HG03342 (cell line): Measurements from ENCODE around the gene CTBP1.

ENCODE experiments used
- ATAC-seq: cut with Tn5 transposase; IDR thresholded peaks from one replicate; pipeline ENCODE4 v1.9.1; 2021; ENCODE audit warnings: mild to moderate bottlenecking, moderate library complexity; ENCODE audit not compliant: unreplicated experiment

CTBP1 gene

GRCh38 chr4:1211891-1212545 lies 36.9 kb downstream of the CTBP1 start:
- no peak for ATAC-seq

GRCh38 chr4:1211371-1211770 lies 37.6 kb downstream of the CTBP1 start:
- ATAC-seq: no peak

- ATAC-seq: no peak
Observed at GRCh38 chr4:1210971-1211370, 38.0 kb downstream of the CTBP1 start.

- no peak for ATAC-seq
Observed at GRCh38 chr4:1210241-1210841, 38.6 kb downstream of the CTBP1 start.

- no peak for ATAC-seq
Observed at GRCh38 chr4:1209821-1210220, 39.1 kb downstream of the CTBP1 start.

GRCh38 chr4:1208970-1209704 lies 39.8 kb downstream of the CTBP1 start:
- no peak for ATAC-seq

GRCh38 chr4:1208266-1208961 lies 40.5 kb downstream of the CTBP1 start:
- ATAC-seq: no peak

- ATAC-seq: no peak
Observed at GRCh38 chr4:1207603-1208265, 41.2 kb downstream of the CTBP1 start.

GRCh38 chr4:1207157-1207470 lies 41.8 kb downstream of the CTBP1 start:
- no peak for ATAC-seq

- ATAC-seq: no peak
Observed at GRCh38 chr4:1206299-1207156, 42.4 kb downstream of the CTBP1 start.

- no peak for ATAC-seq
Observed at GRCh38 chr4:1205586-1206298, 43.2 kb downstream of the CTBP1 start.

- ATAC-seq: no peak
Observed at GRCh38 chr4:1204828-1205585, 43.9 kb downstream of the CTBP1 start.

- ATAC-seq: no peak
Observed at GRCh38 chr4:1204286-1204827, 44.6 kb downstream of the CTBP1 start.

- ATAC-seq: no peak
Observed at GRCh38 chr4:1203026-1203616, 45.8 kb downstream of the CTBP1 start.

GRCh38 chr4:1202526-1203011 lies 46.4 kb downstream of the CTBP1 start:
- ATAC-seq: no peak

- ATAC-seq: no peak
Observed at GRCh38 chr4:1201851-1202525, 46.9 kb downstream of the CTBP1 start.

- no peak for ATAC-seq
Observed at GRCh38 chr4:1200425-1201035, 48.4 kb downstream of the CTBP1 start.
